CD4-positive, alpha-beta T cell treated with Interleukin-4 for 4 hours (primary cell): ENCODE measurements around the gene SCYL1.

Experiments used
- DNase-seq: peaks from one replicate; pipeline ENCODE4 v3.0.0-alpha.2; 2020

The SCYL1 gene

GRCh38 chr11:65586676-65587075 lies 61.8 kb downstream of the SCYL1 start:
- DNase-seq, result no peak
